Ureter (tissue), 1 donor: ENCODE data around the gene DIP2A. TPM values are rescaled to one million over a fixed set of nuclear protein-coding genes. Genes with fewer than 3 reads are reported as not detected.

ENCODE experiments used
- DNase-seq: peaks from one replicate; pipeline ENCODE4 v3.0.0-alpha.2; 2020; ENCODE audit warnings: low spot score
- total RNA-seq: library from RNA; stranded (reverse); gene quantifications from one replicate; pipeline ENCODE4 v1.2.4, GENCODE V29; 2023
- donor health status: DM: yes; HTN: yes; CAD: no.

DIP2A gene
- 52.9 TPM for total RNA-seq

- DNase-seq: peak; percentile 95
Observed at GRCh38 chr21:46458315-46459023, at the start of gene DIP2A. DIP2A (plus strand) TSS chr21:46458891; CDS start chr21:46459132, 241 bp downstream.

- no peak for DNase-seq
Observed at GRCh38 chr21:46409641-46410406, 48.9 kb upstream of the DIP2A start.

GRCh38 chr21:46410516-46410915 is 48.2 kb upstream of the DIP2A start:
- no peak for DNase-seq

- no peak for DNase-seq
Observed at GRCh38 chr21:46411236-46411635, 47.5 kb upstream of the DIP2A start.

GRCh38 chr21:46411691-46412090 is 47.0 kb upstream of the DIP2A start:
- DNase-seq: no peak

GRCh38 chr21:46412521-46413364 is 45.9 kb upstream of the DIP2A start:
- DNase-seq: no peak

GRCh38 chr21:46413365-46413696 is 45.4 kb upstream of the DIP2A start:
- no peak for DNase-seq

- DNase-seq: no peak
Observed at GRCh38 chr21:46414965-46415275, 43.8 kb upstream of the DIP2A start.

- no peak for DNase-seq
Observed at GRCh38 chr21:46416551-46416950, 42.1 kb upstream of the DIP2A start.

- no peak for DNase-seq
Observed at GRCh38 chr21:46418265-46418946, 40.3 kb upstream of the DIP2A start.

- DNase-seq: no peak
Observed at GRCh38 chr21:46420241-46421190, 38.2 kb upstream of the DIP2A start.

GRCh38 chr21:46421191-46421750 is 37.4 kb upstream of the DIP2A start:
- DNase-seq: no peak

GRCh38 chr21:46421756-46422555 is 36.7 kb upstream of the DIP2A start:
- DNase-seq: no peak

GRCh38 chr21:46422636-46423241 is 36.0 kb upstream of the DIP2A start:
- DNase-seq: no peak

- DNase-seq: no peak
Observed at GRCh38 chr21:46423546-46424038, 35.1 kb upstream of the DIP2A start.

- DNase-seq: no peak
Observed at GRCh38 chr21:46424039-46424591, 34.6 kb upstream of the DIP2A start.

- DNase-seq: no peak
Observed at GRCh38 chr21:46424621-46425020, 34.1 kb upstream of the DIP2A start.

- no peak for DNase-seq
Observed at GRCh38 chr21:46425041-46425440, 33.6 kb upstream of the DIP2A start.

GRCh38 chr21:46425571-46425970 is 33.1 kb upstream of the DIP2A start:
- no peak for DNase-seq
